WTC11 (cell line): ENCODE results near the gene CSH1.
"Not testable (repeated sequence)": the region's sequence is repeated elsewhere in the genome, so short reads cannot be mapped to it uniquely, and the experiment has no call there.

Experiments used
- CBFB ChIP-seq: sonication (generic); formaldehyde crosslinking; IDR thresholded peaks from 2 replicates; pipeline ENCODE4 v1.8.1; 2022; ENCODE audit warnings: mild to moderate bottlenecking, low read depth, missing genetic modification reagents
- FOXJ3 ChIP-seq: sonication (generic); formaldehyde crosslinking; IDR thresholded peaks from 2 replicates; pipeline ENCODE4 v1.9.0; 2021; ENCODE audit warnings: missing genetic modification reagents, mild to moderate bottlenecking, borderline replicate concordance
- JUN ChIP-seq: sonication (generic); formaldehyde crosslinking; IDR thresholded peaks from 2 replicates; pipeline ENCODE4 v1.8.0; 2023; ENCODE audit warnings: mild to moderate bottlenecking, missing genetic modification reagents
- NFYB ChIP-seq: sonication (generic); formaldehyde crosslinking; conservative IDR thresholded peaks from 2 replicates; pipeline ENCODE4 v1.8.0; 2022; ENCODE audit warnings: low read depth, missing genetic modification reagents
- TP53 ChIP-seq: sonication (generic); formaldehyde crosslinking; IDR thresholded peaks from 2 replicates; pipeline ENCODE4 v1.8.1; 2023; ENCODE audit warnings: mild to moderate bottlenecking, missing genetic modification reagents
- TF ChIP-seq, protein P1 (sequence below): fragments of 200-600 bp; IDR thresholded peaks from 2 replicates; pipeline ENCODE4 v1.8.0; 2022; ENCODE audit warnings: antibody characterized with exemption
- TF ChIP-seq, protein P2 (sequence below): sonication (generic); formaldehyde crosslinking; conservative IDR thresholded peaks from 2 replicates; pipeline ENCODE4 v1.8.1; 2023; ENCODE audit warnings: mild to moderate bottlenecking, low read depth, missing genetic modification reagents, moderate library complexity
- TF ChIP-seq, protein P3 (sequence below): sonication (generic); formaldehyde crosslinking; conservative IDR thresholded peaks from 2 replicates; pipeline ENCODE4 v1.8.1; 2022; ENCODE audit warnings: mild to moderate bottlenecking, missing genetic modification reagents

DNA sequence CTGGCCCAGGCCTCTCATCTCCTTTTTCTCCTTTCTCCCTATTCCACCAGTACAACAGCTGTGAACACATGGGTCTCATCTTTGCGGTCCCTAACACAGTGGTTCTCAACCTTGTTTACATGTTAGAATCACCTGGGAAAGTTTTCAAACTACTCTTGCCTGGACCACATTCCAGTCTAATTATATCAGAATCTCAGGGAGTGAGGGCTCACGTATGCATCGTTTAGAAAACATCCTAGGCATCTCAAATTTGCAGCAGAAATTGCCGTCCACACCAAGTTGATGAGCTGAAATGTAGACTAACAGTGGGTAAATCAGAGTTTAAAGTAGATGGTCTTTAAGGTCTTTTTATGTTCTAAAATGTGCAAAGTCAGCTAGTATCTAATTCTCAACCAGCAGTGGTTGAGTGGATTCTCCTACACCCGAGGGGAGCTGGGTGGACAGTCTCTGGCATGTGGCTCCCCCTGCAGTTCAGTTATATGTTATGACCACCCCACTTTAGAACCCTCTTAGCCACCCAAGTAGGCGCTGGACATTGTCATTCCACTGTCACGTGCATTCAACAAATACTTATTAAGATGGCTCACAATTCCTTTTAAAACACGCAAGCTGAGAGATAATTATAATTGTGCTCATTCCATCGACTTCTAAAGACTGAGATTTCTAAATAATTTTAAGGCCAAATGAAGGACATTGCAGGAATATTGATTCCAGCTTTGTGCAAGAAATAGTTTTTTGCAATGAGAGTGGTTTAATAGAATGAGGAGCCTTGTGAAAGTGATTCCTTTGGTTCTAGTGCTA is 26.7 kb downstream of the CSH1 start:
- not testable (repeated sequence) for TF ChIP-seq JUN, TP53, CBFB, NFYB, FOXJ3 (CRISPR knock-in tag)
- TF ChIP-seq, protein P1, sequence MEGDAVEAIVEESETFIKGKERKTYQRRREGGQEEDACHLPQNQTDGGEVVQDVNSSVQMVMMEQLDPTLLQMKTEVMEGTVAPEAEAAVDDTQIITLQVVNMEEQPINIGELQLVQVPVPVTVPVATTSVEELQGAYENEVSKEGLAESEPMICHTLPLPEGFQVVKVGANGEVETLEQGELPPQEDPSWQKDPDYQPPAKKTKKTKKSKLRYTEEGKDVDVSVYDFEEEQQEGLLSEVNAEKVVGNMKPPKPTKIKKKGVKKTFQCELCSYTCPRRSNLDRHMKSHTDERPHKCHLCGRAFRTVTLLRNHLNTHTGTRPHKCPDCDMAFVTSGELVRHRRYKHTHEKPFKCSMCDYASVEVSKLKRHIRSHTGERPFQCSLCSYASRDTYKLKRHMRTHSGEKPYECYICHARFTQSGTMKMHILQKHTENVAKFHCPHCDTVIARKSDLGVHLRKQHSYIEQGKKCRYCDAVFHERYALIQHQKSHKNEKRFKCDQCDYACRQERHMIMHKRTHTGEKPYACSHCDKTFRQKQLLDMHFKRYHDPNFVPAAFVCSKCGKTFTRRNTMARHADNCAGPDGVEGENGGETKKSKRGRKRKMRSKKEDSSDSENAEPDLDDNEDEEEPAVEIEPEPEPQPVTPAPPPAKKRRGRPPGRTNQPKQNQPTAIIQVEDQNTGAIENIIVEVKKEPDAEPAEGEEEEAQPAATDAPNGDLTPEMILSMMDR = not testable (repeated sequence)
- TF ChIP-seq, protein P2, sequence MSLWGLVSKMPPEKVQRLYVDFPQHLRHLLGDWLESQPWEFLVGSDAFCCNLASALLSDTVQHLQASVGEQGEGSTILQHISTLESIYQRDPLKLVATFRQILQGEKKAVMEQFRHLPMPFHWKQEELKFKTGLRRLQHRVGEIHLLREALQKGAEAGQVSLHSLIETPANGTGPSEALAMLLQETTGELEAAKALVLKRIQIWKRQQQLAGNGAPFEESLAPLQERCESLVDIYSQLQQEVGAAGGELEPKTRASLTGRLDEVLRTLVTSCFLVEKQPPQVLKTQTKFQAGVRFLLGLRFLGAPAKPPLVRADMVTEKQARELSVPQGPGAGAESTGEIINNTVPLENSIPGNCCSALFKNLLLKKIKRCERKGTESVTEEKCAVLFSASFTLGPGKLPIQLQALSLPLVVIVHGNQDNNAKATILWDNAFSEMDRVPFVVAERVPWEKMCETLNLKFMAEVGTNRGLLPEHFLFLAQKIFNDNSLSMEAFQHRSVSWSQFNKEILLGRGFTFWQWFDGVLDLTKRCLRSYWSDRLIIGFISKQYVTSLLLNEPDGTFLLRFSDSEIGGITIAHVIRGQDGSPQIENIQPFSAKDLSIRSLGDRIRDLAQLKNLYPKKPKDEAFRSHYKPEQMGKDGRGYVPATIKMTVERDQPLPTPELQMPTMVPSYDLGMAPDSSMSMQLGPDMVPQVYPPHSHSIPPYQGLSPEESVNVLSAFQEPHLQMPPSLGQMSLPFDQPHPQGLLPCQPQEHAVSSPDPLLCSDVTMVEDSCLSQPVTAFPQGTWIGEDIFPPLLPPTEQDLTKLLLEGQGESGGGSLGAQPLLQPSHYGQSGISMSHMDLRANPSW (CRISPR knock-in tag) = not testable (repeated sequence)
- TF ChIP-seq, protein P3, sequence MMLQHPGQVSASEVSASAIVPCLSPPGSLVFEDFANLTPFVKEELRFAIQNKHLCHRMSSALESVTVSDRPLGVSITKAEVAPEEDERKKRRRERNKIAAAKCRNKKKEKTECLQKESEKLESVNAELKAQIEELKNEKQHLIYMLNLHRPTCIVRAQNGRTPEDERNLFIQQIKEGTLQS (CRISPR knock-in tag) = not testable (repeated sequence)
